ENCODE results near the gene KCNA1.

DNA sequence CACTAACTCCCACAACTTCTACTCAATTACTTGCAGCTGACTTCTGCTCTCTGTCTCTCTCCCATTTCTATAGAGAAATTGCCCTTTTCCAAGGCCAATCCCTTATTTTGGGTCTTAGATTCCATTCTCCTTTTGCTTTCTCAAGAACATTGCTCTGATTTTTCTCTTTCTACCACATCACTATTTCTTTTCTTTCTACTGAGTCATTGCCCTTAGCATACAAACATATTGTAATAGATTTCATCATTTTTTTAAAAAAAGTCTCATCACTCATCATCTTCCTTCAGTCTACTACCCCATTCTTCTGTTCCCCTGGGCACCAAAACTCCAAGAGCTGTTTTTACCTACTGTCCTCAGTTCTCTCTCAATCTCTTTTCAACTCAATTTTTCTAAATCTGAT lies 4.4 kb upstream of the KCNA1 start:
- TF ChIP-seq, protein P1, sequence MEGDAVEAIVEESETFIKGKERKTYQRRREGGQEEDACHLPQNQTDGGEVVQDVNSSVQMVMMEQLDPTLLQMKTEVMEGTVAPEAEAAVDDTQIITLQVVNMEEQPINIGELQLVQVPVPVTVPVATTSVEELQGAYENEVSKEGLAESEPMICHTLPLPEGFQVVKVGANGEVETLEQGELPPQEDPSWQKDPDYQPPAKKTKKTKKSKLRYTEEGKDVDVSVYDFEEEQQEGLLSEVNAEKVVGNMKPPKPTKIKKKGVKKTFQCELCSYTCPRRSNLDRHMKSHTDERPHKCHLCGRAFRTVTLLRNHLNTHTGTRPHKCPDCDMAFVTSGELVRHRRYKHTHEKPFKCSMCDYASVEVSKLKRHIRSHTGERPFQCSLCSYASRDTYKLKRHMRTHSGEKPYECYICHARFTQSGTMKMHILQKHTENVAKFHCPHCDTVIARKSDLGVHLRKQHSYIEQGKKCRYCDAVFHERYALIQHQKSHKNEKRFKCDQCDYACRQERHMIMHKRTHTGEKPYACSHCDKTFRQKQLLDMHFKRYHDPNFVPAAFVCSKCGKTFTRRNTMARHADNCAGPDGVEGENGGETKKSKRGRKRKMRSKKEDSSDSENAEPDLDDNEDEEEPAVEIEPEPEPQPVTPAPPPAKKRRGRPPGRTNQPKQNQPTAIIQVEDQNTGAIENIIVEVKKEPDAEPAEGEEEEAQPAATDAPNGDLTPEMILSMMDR (IDR thresholded peaks at IDR 0.05), result no peak
- no peak for TF ChIP-seq EZH2phosphoT487 (IDR thresholded peaks at IDR 0.05)
